DND-41 (cell line): ENCODE data around the gene GSE1.

Experiments
- ATAC-seq: fragments of 200-7000 bp; cut with Tn5 transposase; 3 replicates; pipeline ENCODE4 v1.9.1; 2021; ENCODE audit warnings: low read depth; ENCODE audit not compliant: insufficient read depth
- DNase-seq: peaks from one replicate; pipeline ENCODE4 v3.0.0-alpha.2; 2020
- H2AFZ ChIP-seq: 2 replicates; pipeline ENCODE4 v1.6.0; 2012; ENCODE audit warnings: low read depth, low read length
- H3K27ac ChIP-seq: 2 replicates; pipeline ENCODE4 v1.5.1; 2012; ENCODE audit warnings: low read length, inconsistent platforms
- H3K27me3 ChIP-seq: fragments of 200-600 bp; sonication (generic); 2 replicates; pipeline ENCODE4 v1.6.0; 2012; ENCODE audit warnings: low read length, mild to moderate bottlenecking, inconsistent platforms; ENCODE audit not compliant: insufficient read depth, poor library complexity
- H3K36me3 ChIP-seq: 2 replicates; pipeline ENCODE4 v1.5.1; 2012; ENCODE audit warnings: low read length, inconsistent platforms; ENCODE audit not compliant: insufficient read depth
- H3K4me1 ChIP-seq: 2 replicates; pipeline ENCODE4 v1.5.1; 2012; ENCODE audit warnings: mild to moderate bottlenecking, low read length; ENCODE audit not compliant: insufficient read depth
- H3K4me2 ChIP-seq: 2 replicates; pipeline ENCODE4 v1.6.0; 2012; ENCODE audit warnings: mild to moderate bottlenecking, moderate library complexity, low read length, inconsistent platforms; ENCODE audit not compliant: insufficient read depth
- H3K4me3 ChIP-seq, 2 experiments: fragments of 200-600 bp in 1 of 2; shearing (Covaris generic) in 1 of 2; 2 replicates each; pipeline ENCODE4 v1.5.1; 2012 to 2016; ENCODE audit warnings: inconsistent platforms in 2 of 2, low read length in 2 of 2, mild to moderate bottlenecking in 2 of 2, low read depth in 1 of 2, moderate library complexity in 1 of 2
- H3K79me2 ChIP-seq: 2 replicates; pipeline ENCODE4 v1.6.0; 2012; ENCODE audit warnings: low read length, inconsistent platforms; ENCODE audit not compliant: insufficient read depth
- H3K9ac ChIP-seq: 2 replicates; pipeline ENCODE4 v1.6.0; 2012; ENCODE audit warnings: low read depth, mild to moderate bottlenecking, inconsistent platforms, low read length, moderate library complexity
- H3K9me3 ChIP-seq: 2 replicates; pipeline ENCODE4 v1.5.1; 2012; ENCODE audit warnings: low read length, moderate library complexity, mild to moderate bottlenecking, inconsistent platforms; ENCODE audit not compliant: insufficient read depth, severe bottlenecking
- H4K20me1 ChIP-seq: 2 replicates; pipeline ENCODE4 v1.6.0; 2012; ENCODE audit warnings: low read length; ENCODE audit not compliant: insufficient read depth
- EZH2 ChIP-seq: IDR thresholded peaks from 3 replicates; pipeline ENCODE4 v1.6.1; 2012; ENCODE audit warnings: borderline replicate concordance, low read depth, mild to moderate bottlenecking, moderate library complexity, low read length, inconsistent platforms; ENCODE audit not compliant: severe bottlenecking
- TF ChIP-seq, protein P1 (sequence below): IDR thresholded peaks from 2 replicates; pipeline ENCODE4 v1.5.1; 2012; ENCODE audit warnings: borderline replicate concordance, low read length, moderate library complexity, mild to moderate bottlenecking; ENCODE audit not compliant: poor library complexity, severe bottlenecking; ENCODE audit errors: extremely low read depth

GSE1 gene

DNA sequence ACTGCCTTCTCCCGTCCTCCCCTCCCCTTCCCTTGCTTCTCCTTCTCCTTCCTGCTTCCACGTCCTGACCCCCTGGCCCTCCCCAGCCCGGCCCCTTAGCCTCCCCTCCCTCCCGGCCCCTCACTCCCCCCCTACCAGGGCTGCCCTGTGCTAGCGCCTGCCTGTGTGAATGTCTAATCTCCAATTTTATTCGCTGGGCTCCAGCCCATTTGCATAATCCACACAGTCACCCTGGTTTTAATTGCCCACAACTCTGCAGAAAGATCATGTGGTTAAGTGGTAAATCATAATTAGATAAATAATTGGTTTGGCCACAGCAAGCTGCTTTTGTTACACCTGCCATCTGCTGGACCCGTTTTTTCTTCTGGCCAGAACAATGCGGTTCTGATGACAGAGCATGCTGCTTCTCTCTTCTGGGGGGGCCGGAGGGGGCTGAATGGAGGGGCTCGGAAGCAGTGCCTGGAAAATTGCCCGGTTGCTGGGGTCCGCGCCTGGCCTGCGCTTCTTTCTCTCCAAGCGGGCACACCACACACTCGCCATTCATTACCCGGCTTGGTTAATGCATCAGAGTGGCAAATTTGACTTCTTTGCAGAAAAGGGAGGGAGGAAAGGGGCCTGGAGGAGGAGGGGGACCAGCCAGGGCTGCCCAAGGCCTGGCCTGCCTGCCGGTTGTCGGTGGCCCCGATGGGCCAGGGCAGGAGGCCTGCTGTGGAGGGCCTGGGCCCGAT, 19.5 kb upstream of the GSE1 start:
- no peak overlapping the region for H2AFZ ChIP-seq
- H3K27me3 ChIP-seq = no peaks in the 10 kb centered on the region
- H3K79me2 ChIP-seq = peaks cover 85% of the 10 kb centered on the region
- no peak for ATAC-seq
- H3K4me2 ChIP-seq = no peak overlapping the region
- peaks cover 16% of the 10 kb centered on the region; the same call in 1 of the 2 replicates for H3K36me3 ChIP-seq
- H3K27ac ChIP-seq = no peak overlapping the region
- no peak overlapping the region for H3K9ac ChIP-seq
- H3K4me1 ChIP-seq = no peaks in the 10 kb centered on the region
- peaks cover 78% of the 10 kb centered on the region for H4K20me1 ChIP-seq
- H3K4me3 ChIP-seq = no peak overlapping the region
- no peak for DNase-seq
- no peaks in the 10 kb centered on the region for H3K9me3 ChIP-seq
- TF ChIP-seq, protein P1, sequence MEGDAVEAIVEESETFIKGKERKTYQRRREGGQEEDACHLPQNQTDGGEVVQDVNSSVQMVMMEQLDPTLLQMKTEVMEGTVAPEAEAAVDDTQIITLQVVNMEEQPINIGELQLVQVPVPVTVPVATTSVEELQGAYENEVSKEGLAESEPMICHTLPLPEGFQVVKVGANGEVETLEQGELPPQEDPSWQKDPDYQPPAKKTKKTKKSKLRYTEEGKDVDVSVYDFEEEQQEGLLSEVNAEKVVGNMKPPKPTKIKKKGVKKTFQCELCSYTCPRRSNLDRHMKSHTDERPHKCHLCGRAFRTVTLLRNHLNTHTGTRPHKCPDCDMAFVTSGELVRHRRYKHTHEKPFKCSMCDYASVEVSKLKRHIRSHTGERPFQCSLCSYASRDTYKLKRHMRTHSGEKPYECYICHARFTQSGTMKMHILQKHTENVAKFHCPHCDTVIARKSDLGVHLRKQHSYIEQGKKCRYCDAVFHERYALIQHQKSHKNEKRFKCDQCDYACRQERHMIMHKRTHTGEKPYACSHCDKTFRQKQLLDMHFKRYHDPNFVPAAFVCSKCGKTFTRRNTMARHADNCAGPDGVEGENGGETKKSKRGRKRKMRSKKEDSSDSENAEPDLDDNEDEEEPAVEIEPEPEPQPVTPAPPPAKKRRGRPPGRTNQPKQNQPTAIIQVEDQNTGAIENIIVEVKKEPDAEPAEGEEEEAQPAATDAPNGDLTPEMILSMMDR = no peak
- no peak for TF ChIP-seq EZH2

DNA sequence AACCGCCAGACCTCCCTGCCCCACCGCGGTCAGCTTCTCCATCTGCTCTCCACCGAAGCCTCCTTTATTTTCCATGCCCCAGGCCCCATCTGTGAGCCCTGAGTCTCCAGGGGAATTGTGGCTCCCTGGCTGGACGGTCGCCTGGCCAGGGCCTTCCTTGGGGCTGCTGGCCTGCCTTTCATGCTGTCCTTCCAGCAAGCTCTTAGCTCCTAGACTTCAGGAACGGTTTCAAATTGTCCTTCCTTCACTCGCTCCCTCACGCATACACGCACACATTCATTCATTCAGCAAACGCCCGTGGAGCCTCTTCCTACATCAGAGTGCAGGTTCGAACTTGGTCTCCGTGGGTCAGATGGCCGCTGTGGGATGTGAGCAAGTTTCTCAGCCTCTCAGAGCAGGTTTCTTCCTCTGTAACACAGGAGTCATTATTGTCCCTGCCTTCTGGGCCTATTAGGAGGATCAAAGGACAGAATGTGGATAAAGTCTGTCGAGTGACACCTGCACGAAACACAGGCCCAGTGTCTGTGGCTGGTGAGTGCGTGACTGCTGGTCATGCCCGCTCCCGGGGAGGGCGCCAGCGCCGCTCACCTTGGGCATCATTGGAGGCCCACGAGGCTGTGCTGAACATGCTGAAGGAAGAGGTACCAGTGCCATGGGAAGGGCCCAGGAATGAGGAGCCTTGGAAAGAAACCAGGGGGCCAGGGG, 18.7 kb upstream of the GSE1 start:
- Histone ChIP-seq H3K36me3 (peaks cover 16% of the 10 kb centered on the region; the same call in 1 of the 2 replicates), H3K9ac (no peak overlapping the region), H3K4me3 (no peak overlapping the region), H4K20me1 (peaks cover 78% of the 10 kb centered on the region), H3K4me1 (no peaks in the 10 kb centered on the region), H2AFZ (no peak overlapping the region), H3K9me3 (no peaks in the 10 kb centered on the region), H3K4me2 (no peak overlapping the region), H3K27me3 (no peaks in the 10 kb centered on the region), H3K79me2 (peaks cover 85% of the 10 kb centered on the region), H3K27ac (no peak overlapping the region; the same call in 1 of the 2 replicates)
- ATAC-seq (no peak), DNase-seq (no peak)
- TF ChIP-seq, protein P1 = no peak
- no peak for TF ChIP-seq EZH2

DNA sequence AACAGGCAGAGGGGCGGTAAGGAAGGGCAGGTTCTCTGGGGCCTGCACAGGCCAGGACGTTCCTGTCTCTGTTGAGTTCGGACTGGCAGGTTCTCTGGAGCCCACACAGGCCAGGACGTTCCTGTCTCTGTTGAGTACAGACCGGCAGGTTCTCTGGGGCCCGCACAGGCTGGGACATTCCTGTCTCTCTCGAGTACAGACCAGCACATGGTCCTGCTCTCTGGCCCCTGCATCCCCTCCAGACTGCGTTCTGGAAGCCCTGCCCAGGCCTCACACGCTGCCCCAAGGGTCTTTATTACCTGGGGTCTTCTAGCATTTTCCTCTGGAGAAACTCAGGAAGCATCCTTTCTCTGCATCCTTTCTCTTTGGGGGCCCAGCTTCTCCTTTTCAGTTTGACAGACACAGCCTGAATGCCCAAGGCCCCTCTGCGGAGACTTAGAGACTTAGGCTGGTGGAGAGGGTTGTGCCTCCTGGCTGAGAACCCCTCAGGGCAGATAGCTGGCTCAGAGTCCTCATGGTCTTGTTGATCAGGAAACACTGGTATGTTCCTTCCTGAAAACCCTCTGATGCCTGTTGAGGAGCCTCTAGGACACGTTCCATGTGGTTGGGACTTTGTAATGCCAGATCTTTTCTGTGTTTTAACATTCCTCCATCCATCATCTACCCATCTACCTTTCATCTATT, 18.0 kb upstream of the GSE1 start:
- Histone ChIP-seq H3K9me3 (no peaks in the 10 kb centered on the region), H3K79me2 (peaks cover 85% of the 10 kb centered on the region), H3K27ac (peak overlapping the region; percentile 8), H3K36me3 (peaks cover 16% of the 10 kb centered on the region; the same call in 1 of the 2 replicates), H3K27me3 (no peaks in the 10 kb centered on the region), H3K4me3 (no peak overlapping the region), H3K4me2 (no peak overlapping the region), H3K9ac (no peak overlapping the region), H4K20me1 (peaks cover 78% of the 10 kb centered on the region), H3K4me1 (no peaks in the 10 kb centered on the region), H2AFZ (no peak overlapping the region)
- TF ChIP-seq, protein P1 = no peak
- no peak for TF ChIP-seq EZH2
- ATAC-seq (no peak), DNase-seq (no peak)
